Mucosa of stomach (tissue), 1 donor: ENCODE measurements around the gene SDR9C7.
"Not testable (repeated sequence)": the region's sequence is repeated elsewhere in the genome, so short reads cannot be mapped to it uniquely, and the experiment has no call there.

Experiments
- H3K27me3 ChIP-seq: one replicate; pipeline ENCODE4 v1.7.0; 2013; ENCODE audit warnings: mild to moderate bottlenecking, low read length; ENCODE audit not compliant: control insufficient read depth, insufficient read depth
- H3K36me3 ChIP-seq: one replicate; pipeline ENCODE4 v1.7.0; 2013; ENCODE audit warnings: low read length; ENCODE audit not compliant: control insufficient read depth, insufficient read depth
- H3K4me1 ChIP-seq: one replicate; pipeline ENCODE4 v1.7.0; 2013; ENCODE audit warnings: mild to moderate bottlenecking, low read length; ENCODE audit not compliant: control insufficient read depth, insufficient read depth
- H3K4me3 ChIP-seq: one replicate; pipeline ENCODE4 v1.7.0; 2013; ENCODE audit warnings: low read length
- H3K9ac ChIP-seq: one replicate; pipeline ENCODE4 v1.7.0; 2013; ENCODE audit warnings: mild to moderate bottlenecking, low read length, moderate library complexity
- H3K9me3 ChIP-seq: one replicate; pipeline ENCODE4 v1.7.0; 2013; ENCODE audit warnings: mild to moderate bottlenecking, low read length, moderate library complexity; ENCODE audit not compliant: control insufficient read depth
- donor health status: Pancreatic carcinoma.

Gene SDR9C7

GRCh38 chr12:56947633-56948456 is 13.6 kb upstream of the SDR9C7 start:
- Histone ChIP-seq H3K36me3 (no peaks in the 10 kb centered on the region), H3K4me3 (no peak overlapping the region), H3K9me3 (no peaks in the 10 kb centered on the region), H3K4me1 (no peaks in the 10 kb centered on the region), H3K27me3 (no peaks in the 10 kb centered on the region), H3K9ac (no peak overlapping the region)

DNA sequence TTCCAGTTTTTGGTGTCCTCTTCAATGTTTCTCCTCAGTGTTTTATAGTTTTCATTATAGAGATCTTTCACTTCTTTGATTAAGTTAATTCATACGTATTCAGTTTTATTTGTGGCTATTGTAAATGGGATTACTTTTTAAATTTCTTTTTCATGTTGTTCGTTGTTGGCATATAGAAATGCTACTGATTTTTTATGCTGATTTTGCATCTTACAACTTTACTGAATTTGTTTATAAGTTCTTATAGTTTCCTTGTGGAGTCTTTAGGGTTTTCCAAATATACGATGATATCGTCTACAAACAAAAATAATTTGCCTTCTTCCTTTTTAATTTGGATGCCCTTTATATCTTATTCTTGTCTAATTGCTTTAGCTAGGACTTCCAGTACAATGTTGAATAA is 9.7 kb upstream of the SDR9C7 start:
- no peak overlapping the region for H3K4me3 ChIP-seq
- no peaks in the 10 kb centered on the region for H3K4me1 ChIP-seq
- no peaks in the 10 kb centered on the region for H3K9me3 ChIP-seq
- no peaks in the 10 kb centered on the region for H3K36me3 ChIP-seq
- H3K9ac ChIP-seq: no peak overlapping the region
- H3K27me3 ChIP-seq: no peaks in the 10 kb centered on the region

DNA sequence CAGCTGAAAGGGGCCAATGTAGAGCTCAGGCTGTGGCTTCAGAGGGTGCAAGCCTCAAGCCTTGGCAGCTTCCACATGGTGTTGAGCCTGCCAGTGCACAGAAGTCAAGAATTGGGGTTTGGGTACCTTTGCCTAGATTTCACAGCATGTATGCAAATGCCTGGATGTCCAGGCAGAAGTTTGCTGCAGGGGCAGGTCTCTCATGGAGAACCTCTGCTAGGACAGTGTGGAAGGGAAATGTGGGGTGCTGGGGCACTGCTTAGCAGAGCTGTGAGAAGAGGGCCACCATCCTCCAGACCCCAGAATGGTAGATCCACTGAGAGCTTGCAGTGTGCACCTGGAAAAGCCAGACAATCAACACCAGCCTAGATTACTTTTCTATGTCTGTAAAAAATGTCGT is 9.2 kb upstream of the SDR9C7 start:
- H3K4me1 ChIP-seq, H3K27me3 ChIP-seq, H3K9me3 ChIP-seq, H3K9ac ChIP-seq, H3K36me3 ChIP-seq, H3K4me3 ChIP-seq: not testable (repeated sequence)

- no peaks in the 10 kb centered on the region for H3K4me1 ChIP-seq
- H3K9ac ChIP-seq: no peak overlapping the region
- H3K9me3 ChIP-seq: no peaks in the 10 kb centered on the region
- H3K4me3 ChIP-seq: no peak overlapping the region
- no peaks in the 10 kb centered on the region for H3K36me3 ChIP-seq
- H3K27me3 ChIP-seq: no peaks in the 10 kb centered on the region
Measured at GRCh38 chr12:56941299-56942017, 7.2 kb upstream of the SDR9C7 start.

GRCh38 chr12:56940942-56941298 is 6.7 kb upstream of the SDR9C7 start:
- H3K36me3 ChIP-seq, H3K9me3 ChIP-seq, H3K4me3 ChIP-seq, H3K9ac ChIP-seq, H3K4me1 ChIP-seq, H3K27me3 ChIP-seq: not testable (repeated sequence)

GRCh38 chr12:56935752-56936151 is 1.5 kb upstream of the SDR9C7 start:
- no peaks in the 10 kb centered on the region for H3K27me3 ChIP-seq

GRCh38 chr12:56935157-56935556 is 949 bp upstream of the SDR9C7 start:
- Histone ChIP-seq H3K4me1 (no peaks in the 10 kb centered on the region), H3K27me3 (no peaks in the 10 kb centered on the region), H3K9ac (no peak overlapping the region), H3K4me3 (no peak overlapping the region), H3K36me3 (no peaks in the 10 kb centered on the region), H3K9me3 (no peaks in the 10 kb centered on the region)

More at GRCh38 chr12:56935752-56936151, 1.5 kb upstream of the SDR9C7 start:
- H3K4me1 ChIP-seq: no peaks in the 10 kb centered on the region
- no peak overlapping the region for H3K4me3 ChIP-seq
- H3K9me3 ChIP-seq: no peaks in the 10 kb centered on the region
- no peak overlapping the region for H3K9ac ChIP-seq
- no peaks in the 10 kb centered on the region for H3K36me3 ChIP-seq

DNA sequence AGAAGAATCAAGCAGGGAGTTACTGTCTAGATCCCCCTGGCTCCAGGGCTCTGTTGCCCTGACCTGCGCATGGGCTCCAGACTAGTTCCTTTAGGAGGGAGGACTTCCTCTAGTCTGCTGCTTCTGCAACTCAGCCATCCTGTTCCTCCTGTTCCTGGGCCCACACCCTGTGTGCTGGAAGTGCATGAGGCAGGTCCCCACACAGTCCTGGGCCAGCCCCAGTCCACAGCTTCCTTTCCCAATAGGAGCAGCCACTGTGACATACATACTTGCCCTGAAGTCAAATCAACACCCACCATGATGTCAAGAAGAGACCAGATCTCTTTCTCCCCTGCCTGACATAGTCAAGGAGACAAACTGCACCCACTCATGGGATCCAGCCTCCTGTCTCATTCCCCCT is 1.3 kb downstream of the SDR9C7 start:
- H3K36me3 ChIP-seq: no peaks in the 10 kb centered on the region
- no peaks in the 10 kb centered on the region for H3K4me1 ChIP-seq
- H3K9ac ChIP-seq: no peak overlapping the region
- H3K27me3 ChIP-seq: no peaks in the 10 kb centered on the region
- H3K9me3 ChIP-seq: no peaks in the 10 kb centered on the region
- H3K4me3 ChIP-seq: no peak overlapping the region

- H3K4me1 ChIP-seq: no peaks in the 10 kb centered on the region
- no peak overlapping the region for H3K9ac ChIP-seq
- H3K27me3 ChIP-seq: peaks cover 5% of the 10 kb centered on the region
- no peaks in the 10 kb centered on the region for H3K36me3 ChIP-seq
- H3K4me3 ChIP-seq: no peak overlapping the region
- no peaks in the 10 kb centered on the region for H3K9me3 ChIP-seq
Measured at GRCh38 chr12:56932146-56932545, 2.1 kb downstream of the SDR9C7 start.

DNA sequence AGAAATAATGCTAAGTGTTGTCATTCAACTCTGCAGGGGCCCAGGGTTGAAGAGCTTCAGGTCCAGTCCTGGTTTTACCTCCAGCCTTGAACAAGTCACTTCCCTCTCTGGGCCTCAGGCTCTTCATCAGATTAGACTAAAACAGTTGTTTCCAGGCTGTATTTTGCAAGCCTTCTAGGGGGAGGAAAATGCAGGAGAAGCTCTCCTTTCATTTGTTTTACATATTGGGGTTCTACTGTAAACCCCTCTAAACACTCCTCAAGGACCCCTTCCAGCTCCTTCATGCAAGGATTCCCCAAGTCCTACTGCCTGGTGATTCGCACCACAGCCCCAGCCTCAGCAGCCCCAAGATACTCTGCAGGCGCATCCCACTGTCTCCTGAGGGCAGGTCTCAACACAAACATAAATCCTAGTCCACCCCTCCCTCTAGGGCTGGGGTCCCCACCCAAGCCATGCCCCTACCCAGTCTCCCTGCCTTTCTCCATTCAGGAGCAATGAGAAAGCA is 2.7 kb downstream of the SDR9C7 start:
- Histone ChIP-seq H3K4me3 (no peak overlapping the region), H3K36me3 (no peaks in the 10 kb centered on the region), H3K9me3 (no peaks in the 10 kb centered on the region), H3K27me3 (peaks cover 5% of the 10 kb centered on the region), H3K9ac (no peak overlapping the region), H3K4me1 (no peaks in the 10 kb centered on the region)

GRCh38 chr12:56930241-56930640 is 4.0 kb downstream of the SDR9C7 start:
- no peaks in the 10 kb centered on the region for H3K4me1 ChIP-seq
- no peaks in the 10 kb centered on the region for H3K9me3 ChIP-seq
- H3K27me3 ChIP-seq: peaks cover 5% of the 10 kb centered on the region
- no peak overlapping the region for H3K4me3 ChIP-seq
- H3K36me3 ChIP-seq: no peaks in the 10 kb centered on the region
- H3K9ac ChIP-seq: no peak overlapping the region

GRCh38 chr12:56929780-56930179 is 4.4 kb downstream of the SDR9C7 start:
- Histone ChIP-seq H3K36me3 (no peaks in the 10 kb centered on the region), H3K9me3 (no peaks in the 10 kb centered on the region), H3K4me3 (no peak overlapping the region), H3K9ac (no peak overlapping the region), H3K27me3 (peaks cover 5% of the 10 kb centered on the region), H3K4me1 (no peaks in the 10 kb centered on the region)
